ENCODE measurements around the gene ENTR1. TPM values are rescaled to one million over a fixed set of nuclear protein-coding genes. Genes with fewer than 3 reads are reported as not detected.

Gene ENTR1
- total and polyA plus RNA-seq, 5 donors = 13.6 to 22.9 (median 19.8) TPM

GRCh38 chr9:136437839-136438547 lies 27.6 kb upstream of the ENTR1 start:
- Histone ChIP-seq H3K27ac (ENCODE audit: low read length) (no peak overlapping the region), H3K27me3 (ENCODE audit: control insufficient read depth, insufficient read depth) (no peaks in the 10 kb centered on the region), H3K9me3 (ENCODE audit: control insufficient read depth, low read length) (no peaks in the 10 kb centered on the region), H3K4me3 (ENCODE audit: low read length) (peak overlapping the region; percentile 81), H3K4me1 (ENCODE audit: control insufficient read depth, insufficient read depth, low read length) (peaks cover 6% of the 10 kb centered on the region)
- intact Hi-C loops (cut with DNase I) = no loop called here
- 48% methylated on average over 37 of the region's 37 CpGs for WGBS
- DNase-seq (no peak), ATAC-seq (no peak)

- H3K4me3 ChIP-seq (ENCODE audit: low read length) = no peak overlapping the region
- no peaks in the 10 kb centered on the region for H3K9me3 ChIP-seq (ENCODE audit: control insufficient read depth, low read length)
- no peak for DNase-seq
- H3K4me1 ChIP-seq (ENCODE audit: control insufficient read depth, insufficient read depth, low read length) = peaks cover 6% of the 10 kb centered on the region
- ATAC-seq = no peak
- 52% methylated on average over 8 of the region's 8 CpGs for WGBS
- intact Hi-C loops (cut with DNase I) = no loop called here
- no peaks in the 10 kb centered on the region for H3K27me3 ChIP-seq (ENCODE audit: control insufficient read depth, insufficient read depth)
- H3K27ac ChIP-seq (ENCODE audit: low read length) = no peak overlapping the region
Measured at GRCh38 chr9:136437430-136437829, 27.0 kb upstream of the ENTR1 start.

DNA sequence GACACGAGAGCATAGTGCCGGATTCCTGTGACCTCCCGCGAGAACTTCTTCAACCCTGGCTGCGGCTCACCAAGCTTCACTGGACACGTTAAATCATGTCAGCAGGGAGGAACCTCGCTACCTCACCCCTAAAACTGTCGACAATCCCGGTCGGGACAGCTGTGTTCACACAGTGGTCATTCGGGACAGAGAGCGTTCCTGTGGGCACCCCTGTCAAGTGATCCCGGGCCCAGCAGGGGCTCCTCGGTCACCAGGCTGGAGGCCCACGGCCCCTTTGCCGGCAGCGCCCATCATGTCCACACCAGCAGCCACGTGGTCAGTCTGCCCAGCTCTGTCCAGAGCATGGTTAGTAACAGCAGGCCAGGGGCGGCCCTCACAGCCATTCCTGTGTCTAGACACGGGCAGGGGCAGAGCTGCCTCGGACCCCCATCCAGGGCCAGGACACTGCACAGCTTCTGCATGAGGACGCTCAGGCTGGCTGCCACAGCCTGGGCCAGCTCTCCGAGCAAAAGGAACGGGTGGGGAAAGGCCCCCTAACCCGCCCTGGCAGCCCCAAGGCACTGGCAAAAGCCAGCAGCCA lies 25.7 kb upstream of the ENTR1 start:
- no peaks in the 10 kb centered on the region for H3K9me3 ChIP-seq (ENCODE audit: control insufficient read depth, low read length)
- DNase-seq = peak in 1 of 3 donors; percentile 41
- WGBS = 90% methylated on average over 25 of the region's 25 CpGs
- H3K27ac ChIP-seq (ENCODE audit: low read length) = no peak overlapping the region
- intact Hi-C loops (cut with DNase I) = no loop called here
- H3K4me3 ChIP-seq (ENCODE audit: low read length) = no peak overlapping the region
- H3K27me3 ChIP-seq (ENCODE audit: control insufficient read depth, insufficient read depth) = no peaks in the 10 kb centered on the region
- no peak for ATAC-seq
- H3K4me1 ChIP-seq (ENCODE audit: control insufficient read depth, insufficient read depth, low read length) = peaks cover 6% of the 10 kb centered on the region

GRCh38 chr9:136434580-136435169 lies 24.3 kb upstream of the ENTR1 start:
- peak in 1 of 3 donors; percentile 54 for DNase-seq
- intact Hi-C loops (cut with DNase I) = no loop called here
- Histone ChIP-seq H3K9me3 (ENCODE audit: control insufficient read depth, low read length) (no peaks in the 10 kb centered on the region), H3K27ac (ENCODE audit: low read length) (no peak overlapping the region), H3K4me1 (ENCODE audit: control insufficient read depth, insufficient read depth, low read length) (peaks cover 6% of the 10 kb centered on the region), H3K27me3 (ENCODE audit: control insufficient read depth, insufficient read depth) (no peaks in the 10 kb centered on the region), H3K4me3 (ENCODE audit: low read length) (no peak overlapping the region)
- WGBS = 90% methylated on average over 17 of the region's 17 CpGs
- no peak for ATAC-seq

GRCh38 chr9:136433849-136434579 lies 23.6 kb upstream of the ENTR1 start:
- Histone ChIP-seq H3K4me1 (ENCODE audit: control insufficient read depth, insufficient read depth, low read length) (peaks cover 6% of the 10 kb centered on the region), H3K27ac (ENCODE audit: low read length) (no peak overlapping the region), H3K9me3 (ENCODE audit: control insufficient read depth, low read length) (no peaks in the 10 kb centered on the region), H3K27me3 (ENCODE audit: control insufficient read depth, insufficient read depth) (no peaks in the 10 kb centered on the region), H3K4me3 (ENCODE audit: low read length) (no peak overlapping the region)
- WGBS = 89% methylated on average over 37 of the region's 37 CpGs
- ATAC-seq = no peak
- peak in 1 of 3 donors; percentile 58 for DNase-seq
- intact Hi-C loops (cut with DNase I) = no loop called here

GRCh38 chr9:136433043-136433715 lies 22.8 kb upstream of the ENTR1 start:
- 94% methylated on average over 36 of the region's 36 CpGs for WGBS
- no peak for DNase-seq
- H3K27me3 ChIP-seq (ENCODE audit: control insufficient read depth, insufficient read depth) = no peaks in the 10 kb centered on the region
- peaks cover 6% of the 10 kb centered on the region for H3K4me1 ChIP-seq (ENCODE audit: control insufficient read depth, insufficient read depth, low read length)
- no peaks in the 10 kb centered on the region for H3K9me3 ChIP-seq (ENCODE audit: control insufficient read depth, low read length)
- intact Hi-C loops (cut with DNase I) = no loop called here
- H3K4me3 ChIP-seq (ENCODE audit: low read length) = no peak overlapping the region
- H3K27ac ChIP-seq (ENCODE audit: low read length) = no peak overlapping the region
- no peak for ATAC-seq

DNA sequence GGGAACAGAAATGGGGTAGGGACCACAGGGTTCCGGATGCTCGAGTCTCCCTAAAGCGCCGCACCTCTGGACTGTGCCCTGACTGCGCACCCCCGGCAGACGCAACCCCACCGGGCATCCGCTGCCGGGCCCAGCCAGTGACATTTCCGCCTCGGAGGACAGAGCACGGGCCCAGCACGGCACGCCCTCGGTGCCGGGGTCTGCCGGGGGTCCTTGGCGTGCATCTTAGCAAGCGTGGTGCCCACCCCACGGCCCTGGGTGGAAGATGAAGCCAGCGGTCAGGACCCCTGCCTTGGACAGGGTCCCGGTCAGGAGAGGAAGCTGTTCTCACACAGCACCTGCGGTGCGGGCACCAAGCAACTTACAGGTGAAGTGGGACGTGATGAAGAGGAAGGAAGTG lies 22.2 kb upstream of the ENTR1 start:
- DNase-seq (no peak), ATAC-seq (no peak)
- intact Hi-C loops (cut with DNase I) = no loop called here
- Histone ChIP-seq H3K27ac (ENCODE audit: low read length) (no peak overlapping the region), H3K4me1 (ENCODE audit: control insufficient read depth, insufficient read depth, low read length) (peaks cover 4% of the 10 kb centered on the region), H3K4me3 (ENCODE audit: low read length) (no peak overlapping the region), H3K9me3 (ENCODE audit: control insufficient read depth, low read length) (no peaks in the 10 kb centered on the region), H3K27me3 (ENCODE audit: control insufficient read depth, insufficient read depth) (no peaks in the 10 kb centered on the region)
- WGBS = 96% methylated on average over 26 of the region's 26 CpGs

DNA sequence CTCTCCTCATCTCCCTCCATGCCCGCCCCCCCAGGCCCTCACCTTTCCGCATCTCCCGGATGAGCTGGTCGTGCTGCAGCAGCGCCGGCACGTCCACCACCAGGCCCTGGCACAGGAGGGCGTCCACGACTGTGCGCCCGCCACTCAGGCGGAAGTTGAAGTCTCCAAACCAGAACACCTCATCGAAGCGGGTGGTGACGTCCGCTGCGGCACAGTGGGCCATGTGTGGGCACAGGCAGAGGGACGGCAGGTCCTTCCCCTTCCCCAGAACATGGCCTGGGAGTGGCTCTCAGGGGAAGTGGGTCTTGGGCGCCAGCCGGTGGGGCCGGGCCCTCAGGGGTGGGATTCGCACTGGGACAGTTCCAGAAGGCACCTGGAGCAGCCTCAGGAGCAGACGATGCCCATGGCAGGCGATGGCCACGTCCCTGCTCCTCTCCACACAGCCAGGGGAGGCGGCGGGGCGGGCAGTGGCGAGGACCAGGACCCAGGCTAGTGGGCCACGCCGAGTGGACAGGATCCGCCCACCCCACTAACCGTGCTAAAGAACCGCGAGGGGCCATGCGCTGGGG lies 21.5 kb upstream of the ENTR1 start:
- intact Hi-C loops (cut with DNase I) = no loop called here
- no peak for ATAC-seq
- H3K4me3 ChIP-seq (ENCODE audit: low read length) = no peak overlapping the region
- DNase-seq = no peak
- WGBS = 93% methylated on average over 36 of the region's 36 CpGs
- no peaks in the 10 kb centered on the region for H3K9me3 ChIP-seq (ENCODE audit: control insufficient read depth, low read length)
- no peaks in the 10 kb centered on the region for H3K4me1 ChIP-seq (ENCODE audit: control insufficient read depth, insufficient read depth, low read length)
- H3K27me3 ChIP-seq (ENCODE audit: control insufficient read depth, insufficient read depth) = no peaks in the 10 kb centered on the region
- H3K27ac ChIP-seq (ENCODE audit: low read length) = no peak overlapping the region

GRCh38 chr9:136430588-136431234 lies 20.3 kb upstream of the ENTR1 start:
- Histone ChIP-seq H3K27me3 (ENCODE audit: control insufficient read depth, insufficient read depth) (no peaks in the 10 kb centered on the region), H3K9me3 (ENCODE audit: control insufficient read depth, low read length) (no peaks in the 10 kb centered on the region), H3K27ac (ENCODE audit: low read length) (no peak overlapping the region), H3K4me3 (ENCODE audit: low read length) (no peak overlapping the region), H3K4me1 (ENCODE audit: control insufficient read depth, insufficient read depth, low read length) (no peaks in the 10 kb centered on the region)
- ATAC-seq = no peak
- 93% methylated on average over 29 of the region's 29 CpGs for WGBS
- no peak for DNase-seq
- intact Hi-C loops (cut with DNase I) = no loop called here

Data from right cardiac atrium (tissue), 5 donors.